H1 (cell line): ENCODE data around the gene FCHO1. TPM values are rescaled to one million over a fixed set of nuclear protein-coding genes. Genes with fewer than 3 reads are reported as not detected.
A peak's percentile ranks its signal among the peaks of the same experiment; 100 is the strongest.

Source experiments
- CTCF ChIA-PET: fragments of 300-600 bp; sonication (Branson Sonifier 250); formaldehyde crosslinking; loops from one replicate; lab custom pipeline; 2021; ENCODE audit not compliant: partially characterized antibody; lab: Charles Lee
- POLR2A ChIA-PET: fragments of 300-600 bp; sonication (Branson Sonifier 250); formaldehyde crosslinking; loops from one replicate; lab custom pipeline; 2021; ENCODE audit warnings: inconsistent platforms; ENCODE audit not compliant: partially characterized antibody; lab: Charles Lee
- DNase-seq, 2 experiments: peaks; one replicate each; pipeline versions ENCODE4 v3.0.0 to v3.0.0-alpha.2; 2010 to 2022; ENCODE audit warnings: low spot score in 2 of 2, low read depth in 1 of 2, mixed read lengths in 1 of 2
- FAIRE-seq: peaks from 2 replicates; lab custom pipeline; 2011; peaks lifted over from hg19 to GRCh38; lab: Jason Lieb, UNC
- H2AFZ ChIP-seq: 2 replicates; pipeline ENCODE4 v1.8.1; 2012; ENCODE audit warnings: low read length, inconsistent platforms
- H2AK5ac ChIP-seq: 2 replicates; pipeline ENCODE4 v1.6.1; 2013; ENCODE audit warnings: low read depth, low read length
- H2BK120ac ChIP-seq: replicated peaks from 2 replicates; pipeline ENCODE3; 2013; ENCODE audit warnings: low read depth, low read length, inconsistent platforms
- H2BK12ac ChIP-seq: 2 replicates; pipeline ENCODE4 v1.6.1; 2013; ENCODE audit warnings: low read depth, low read length
- H2BK15ac ChIP-seq: 2 replicates; pipeline ENCODE4 v1.6.1; 2013; ENCODE audit warnings: low read length
- H2BK20ac ChIP-seq: 2 replicates; pipeline ENCODE4 v1.6.1; 2013; ENCODE audit warnings: low read length
- H2BK5ac ChIP-seq: 2 replicates; pipeline ENCODE4 v1.6.1; 2013; ENCODE audit warnings: low read depth, low read length
- H3K14ac ChIP-seq: 2 replicates; pipeline ENCODE4 v1.6.1; 2013; ENCODE audit warnings: inconsistent platforms; ENCODE audit not compliant: insufficient read length
- H3K18ac ChIP-seq: 2 replicates; pipeline ENCODE4 v1.6.1; 2013; ENCODE audit warnings: low read length; ENCODE audit errors: extremely low read depth
- H3K23ac ChIP-seq: 2 replicates; pipeline ENCODE4 v1.6.1; 2013; ENCODE audit warnings: inconsistent platforms; ENCODE audit not compliant: insufficient read length
- H3K23me2 ChIP-seq: 2 replicates; pipeline ENCODE4 v1.6.1; 2013; ENCODE audit warnings: low read depth, low read length
- H3K27ac ChIP-seq: 2 replicates; pipeline ENCODE4 v1.6.1; 2011; ENCODE audit warnings: low read depth, low read length, inconsistent platforms
- H3K27me3 ChIP-seq, 4 experiments: replicated peaks in 1 of 4; 1 replicate in 1 of 4; 2 replicates in 3 of 4; pipeline versions ENCODE4 v1.6.1 to v1.8.1; 2011 to 2013; ENCODE audit warnings: low read length in 3 of 4, mild to moderate bottlenecking in 3 of 4, inconsistent platforms in 2 of 4, mixed read lengths in 2 of 4, moderate library complexity in 1 of 4; ENCODE audit not compliant: control insufficient read depth in 3 of 4, insufficient read depth in 3 of 4; ENCODE audit errors: extremely low read depth in 1 of 4
- H3K36me3 ChIP-seq, 4 experiments: 2 replicates each; pipeline versions ENCODE4 v1.6.1 to v1.8.1; 2011 to 2013; ENCODE audit warnings: mild to moderate bottlenecking in 4 of 4, low read length in 3 of 4, moderate library complexity in 2 of 4, control low read depth in 1 of 4, inconsistent platforms in 1 of 4; ENCODE audit not compliant: insufficient read depth in 4 of 4, control insufficient read depth in 2 of 4
- H3K4ac ChIP-seq: replicated peaks from 2 replicates; pipeline ENCODE3; 2013; ENCODE audit warnings: low read length, low read depth, mixed read lengths, inconsistent platforms; ENCODE audit not compliant: insufficient read length
- H3K4me1 ChIP-seq, 4 experiments: replicated peaks in 1 of 4; 1 replicate in 1 of 4; 2 replicates in 3 of 4; pipeline versions ENCODE4 v1.6.1 to v1.8.1; 2011 to 2013; ENCODE audit warnings: low read length in 3 of 4, inconsistent platforms in 2 of 4, mixed read lengths in 1 of 4; ENCODE audit not compliant: insufficient read depth in 4 of 4, control insufficient read depth in 3 of 4
- H3K4me2 ChIP-seq, 2 experiments: 2 replicates each; pipeline versions ENCODE4 v1.6.1 to v1.8.1; 2011 to 2013; ENCODE audit warnings: low read depth in 2 of 2, low read length in 2 of 2, control low read depth in 1 of 2, inconsistent platforms in 1 of 2, mild to moderate bottlenecking in 1 of 2; ENCODE audit not compliant: insufficient read depth in 1 of 2
- H3K4me3 ChIP-seq, 4 experiments: fragments of 200-600, 300-600 bp in 1 of 4; sonication (generic), shearing (Covaris generic), sonication (Bioruptor Twin) in 1 of 4; 2 replicates each; pipeline versions ENCODE4 v1.5.1 to v1.8.1; 2011 to 2016; ENCODE audit warnings: low read length in 4 of 4, low read depth in 3 of 4, control low read depth in 2 of 4, inconsistent platforms in 2 of 4, mild to moderate bottlenecking in 2 of 4, mixed read lengths in 1 of 4, moderate library complexity in 1 of 4; ENCODE audit not compliant: insufficient read depth in 2 of 4; ENCODE audit errors: extremely low read depth in 1 of 4
- H3K56ac ChIP-seq: replicated peaks from 2 replicates; pipeline ENCODE3; 2013; ENCODE audit warnings: low read depth, mild to moderate bottlenecking, mixed read lengths, low read length, inconsistent platforms; ENCODE audit not compliant: insufficient read length
- H3K79me1 ChIP-seq: 2 replicates; pipeline ENCODE4 v1.6.1; 2013; ENCODE audit warnings: low read depth, low read length, control low read depth
- H3K79me2 ChIP-seq, 2 experiments: 2 replicates each; pipeline versions ENCODE4 v1.6.1 to v1.8.1; 2012 to 2013; ENCODE audit warnings: low read length in 2 of 2, mild to moderate bottlenecking in 2 of 2, inconsistent platforms in 1 of 2; ENCODE audit not compliant: insufficient read depth in 2 of 2, control insufficient read depth in 1 of 2
- H3K9ac ChIP-seq, 4 experiments: replicated peaks in 1 of 4; 1 replicate in 1 of 4; 2 replicates in 3 of 4; pipeline versions ENCODE4 v1.6.1 to v1.8.1; 2011 to 2013; ENCODE audit warnings: low read depth in 3 of 4, low read length in 3 of 4, control low read depth in 2 of 4, mild to moderate bottlenecking in 2 of 4, moderate library complexity in 2 of 4, inconsistent platforms in 1 of 4; ENCODE audit errors: extremely low read depth in 1 of 4
- H3K9me3 ChIP-seq, 2 experiments: 2 replicates each; pipeline versions ENCODE4 v1.6.1 to v1.8.1; 2012 to 2013; ENCODE audit warnings: mild to moderate bottlenecking in 2 of 2, moderate library complexity in 2 of 2, control low read depth in 1 of 2, inconsistent platforms in 1 of 2, low read depth in 1 of 2, low read length in 1 of 2, mixed read lengths in 1 of 2; ENCODE audit not compliant: insufficient read depth in 2 of 2
- H4K20me1 ChIP-seq, 2 experiments: replicated peaks in 1 of 2; 2 replicates each; pipeline versions ENCODE3 to v1.8.1; 2011 to 2013; ENCODE audit warnings: inconsistent platforms in 2 of 2, low read length in 2 of 2, mild to moderate bottlenecking in 1 of 2; ENCODE audit not compliant: insufficient read depth in 2 of 2, control insufficient read depth in 1 of 2
- H4K5ac ChIP-seq: 2 replicates; pipeline ENCODE4 v1.6.1; 2013; ENCODE audit warnings: low read length, low read depth, mixed read lengths, inconsistent platforms; ENCODE audit not compliant: insufficient read length
- H4K8ac ChIP-seq: 2 replicates; pipeline ENCODE4 v1.8.0; 2013; ENCODE audit warnings: mild to moderate bottlenecking, moderate library complexity, low read length, inconsistent platforms; ENCODE audit not compliant: insufficient read depth; ENCODE audit errors: extremely low read depth
- H4K91ac ChIP-seq: replicated peaks from 2 replicates; pipeline ENCODE3; 2013; ENCODE audit warnings: low read length, mixed read lengths, inconsistent platforms; ENCODE audit not compliant: insufficient read length
- CBX8 ChIP-seq: fragments of 300-800, 300-1000 bp; sonication (generic); IDR thresholded peaks from 2 replicates; pipeline ENCODE4 v1.7.1; 2016; ENCODE audit warnings: low read depth, low read length, borderline replicate concordance
- HDAC2 ChIP-seq, 2 experiments: fragments of 300-600 bp in 1 of 2; sonication (generic) in 1 of 2; IDR thresholded peaks; 2 replicates each; pipeline ENCODE4 v1.6.1; 2011 to 2012; ENCODE audit warnings: low read depth in 2 of 2, low read length in 2 of 2, mild to moderate bottlenecking in 2 of 2, moderate library complexity in 2 of 2, borderline replicate concordance in 1 of 2, inconsistent platforms in 1 of 2
- NRF1 ChIP-seq: IDR thresholded peaks from 2 replicates; pipeline ENCODE4 v1.6.1; 2011; ENCODE audit warnings: mild to moderate bottlenecking, low read depth, low read length, improper control_type of control experiment
- RAD21 ChIP-seq, 2 experiments: IDR thresholded peaks in 1 of 2; conservative IDR thresholded peaks in 1 of 2; 2 replicates each; pipeline ENCODE4 v1.6.1; 2011; ENCODE audit warnings: low read depth in 2 of 2, low read length in 2 of 2, improper control_type of control experiment in 1 of 2, inconsistent platforms in 1 of 2, mild to moderate bottlenecking in 1 of 2, moderate library complexity in 1 of 2
- SAP30 ChIP-seq: fragments of 300-600 bp; sonication (generic); IDR thresholded peaks from 2 replicates; pipeline ENCODE4 v1.7.1; 2012; ENCODE audit warnings: low read length, moderate library complexity, mild to moderate bottlenecking, inconsistent platforms; ENCODE audit not compliant: insufficient read depth, insufficient replicate concordance
- SIX5 ChIP-seq: IDR thresholded peaks from 2 replicates; pipeline ENCODE4 v1.6.1; 2011; ENCODE audit warnings: mild to moderate bottlenecking, low read depth, low read length
- SP2 ChIP-seq: IDR thresholded peaks from 2 replicates; pipeline ENCODE4 v1.6.1; 2012; ENCODE audit warnings: mild to moderate bottlenecking, low read length, inconsistent platforms
- ZNF274 ChIP-seq: IDR thresholded peaks from 2 replicates; pipeline ENCODE4 v1.7.0; 2012; ENCODE audit warnings: low read length, borderline replicate concordance; ENCODE audit errors: extremely low read depth
- WGBS, 2 experiments: shearing (Covaris generic) in 1 of 2; methylation state at CpG; one replicate each; pipeline versions ENCODE4 v1.1.6 to v1.1.7; 2013 to 2015; ENCODE audit warnings: low lambda C conversion rate in 2 of 2, mixed read lengths in 2 of 2, inconsistent platforms in 1 of 2, low coverage in 1 of 2, missing lambda C conversion rate in 1 of 2; ENCODE audit not compliant: insufficient replicate concordance in 2 of 2, insufficient coverage in 1 of 2, insufficient read length in 1 of 2; ENCODE audit errors: extremely low coverage in 1 of 2, missing lambda C conversion rate in 1 of 2; 5-methylcytosine and 5-hydroxymethylcytosine counted together
- polyA plus RNA-seq, 7 experiments: library from polyadenylated mRNA; depleted of rRNA in 3 of 7; stranded (reverse) in 5 of 7; unstranded in 2 of 7; fragments of >200 nt in 5 of 7; fragments of 200-250 nt in 2 of 7; gene quantifications; 1 replicate in 5 of 7; 2 replicates in 1 of 7; 4 replicates in 1 of 7; pipeline versions ENCODE4 v1.2.1 to v1.2.3, GENCODE V29; 2011 to 2013; ENCODE audit warnings: missing spikeins in 2 of 7, mixed read lengths in 2 of 7
- total RNA-seq: library from RNA; stranded (reverse); fragmentation: NEBNext Ultra II Directional; extraction: Animal tissue kit (Norgen Biotek cat#: 25700); gene quantifications from 2 replicates; pipeline ENCODE4 v1.2.1, GENCODE V29; 2021
- TF ChIP-seq, protein P1 (sequence below): IDR thresholded peaks from 2 replicates; pipeline ENCODE4 v1.6.1; 2012; ENCODE audit warnings: low read length, inconsistent platforms
- TF ChIP-seq, protein P2 (sequence below): IDR thresholded peaks from 2 replicates; pipeline ENCODE4 v1.6.1; 2011; ENCODE audit warnings: low read length, improper control_type of control experiment

The FCHO1 gene
- total and polyA plus RNA-seq, 2 of the 8 experiments (the other 6 are each of a cell fraction or from before 2014, with no cell fraction given): 13.0 to 25.9 TPM

DNA sequence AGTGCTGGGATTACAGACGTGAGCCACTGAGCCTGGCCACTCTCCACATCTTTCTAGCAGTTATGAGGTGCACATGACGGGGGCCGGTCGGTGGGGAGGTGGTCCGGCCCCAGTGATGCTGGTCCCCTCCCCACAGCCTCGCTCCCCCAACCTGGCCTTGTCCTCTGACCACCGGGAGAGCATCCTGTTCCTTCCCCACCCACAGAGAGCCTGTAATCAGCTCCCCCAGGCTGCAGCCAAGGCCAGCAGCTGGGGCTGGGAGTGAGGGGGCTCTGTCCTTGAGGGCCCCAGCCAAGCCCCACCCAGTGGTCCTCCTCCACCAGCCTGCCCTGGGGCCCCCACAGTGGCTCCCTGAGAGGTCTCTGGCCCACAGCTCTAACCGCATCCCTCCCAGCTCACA, 73.1 kb downstream of the FCHO1 start:
- WGBS, 2 experiments: 69% methylated on average over 8 of the region's 8 CpGs; no CpG with 5 or more reads in 1 of the 2 experiments
- H3K4me1 ChIP-seq: peaks cover 0 to 2% (median 0%) of the 10 kb centered on the region in 4 experiments; a peak in 1 of 7 replicates
- H3K56ac ChIP-seq: no peak overlapping the region
- H3K23ac ChIP-seq: no peak overlapping the region
- no peak overlapping the region for H3K4me2 ChIP-seq
- no peak overlapping the region for H2BK12ac ChIP-seq
- no peak overlapping the region for H3K9ac ChIP-seq
- H3K4ac ChIP-seq: no peak overlapping the region
- ChIA-PET POLR2A (interaction anchor here (0.6 to 1.5 kb wide), 6 partner anchors 8 to 41 kb away, joined by 3 to 5 read pairs (median 3); partner anchors contain the start of gene RPL18A), CTCF (interaction anchor here (0.9 to 1.5 kb wide), 3 partner anchors 29 to 33 kb away, joined by 4 to 7 read pairs (median 4); partner anchors contain the start of gene B3GNT3)
- H3K4me3 ChIP-seq: no peak overlapping the region
- DNase-seq: no peak
- no peak overlapping the region for H4K5ac ChIP-seq
- H2BK20ac ChIP-seq: no peak overlapping the region
- H2AK5ac ChIP-seq: no peak overlapping the region
- no peaks in the 10 kb centered on the region for H3K27me3 ChIP-seq
- no peaks in the 10 kb centered on the region for H4K20me1 ChIP-seq
- FAIRE-seq: no peak
- no peaks in the 10 kb centered on the region for H3K36me3 ChIP-seq
- H3K18ac ChIP-seq: no peak overlapping the region
- no peak overlapping the region for H2BK120ac ChIP-seq
- no peak overlapping the region for H4K91ac ChIP-seq
- H4K8ac ChIP-seq: peak overlapping the region; percentile 68
- no peak overlapping the region for H2AFZ ChIP-seq
- H3K79me2 ChIP-seq: no peaks in the 10 kb centered on the region
- no peaks in the 10 kb centered on the region for H3K23me2 ChIP-seq
- H3K79me1 ChIP-seq: no peaks in the 10 kb centered on the region
- no peaks in the 10 kb centered on the region for H3K9me3 ChIP-seq
- no peak overlapping the region for H2BK15ac ChIP-seq
- H2BK5ac ChIP-seq: no peak overlapping the region
- H3K27ac ChIP-seq: no peak overlapping the region
- H3K14ac ChIP-seq: no peak overlapping the region
- TF ChIP-seq NRF1 (no peak), SP2 (no peak), SIX5 (no peak), ZNF274 (no peak), CBX8 (no peak), HDAC2 (IDR thresholded peaks at IDR 0.05; ENCODE audit: borderline replicate concordance in 1 of 2, low read depth in 2 of 2, low read length in 2 of 2) (no peak), RAD21 (IDR thresholded peaks at IDR 0.05 in 1 of 2, conservative IDR thresholded peaks at IDR 0.05 in 1 of 2; ENCODE audit: low read depth in 2 of 2, low read length in 2 of 2) (no peak), SAP30 (no peak)
- TF ChIP-seq, protein P1, sequence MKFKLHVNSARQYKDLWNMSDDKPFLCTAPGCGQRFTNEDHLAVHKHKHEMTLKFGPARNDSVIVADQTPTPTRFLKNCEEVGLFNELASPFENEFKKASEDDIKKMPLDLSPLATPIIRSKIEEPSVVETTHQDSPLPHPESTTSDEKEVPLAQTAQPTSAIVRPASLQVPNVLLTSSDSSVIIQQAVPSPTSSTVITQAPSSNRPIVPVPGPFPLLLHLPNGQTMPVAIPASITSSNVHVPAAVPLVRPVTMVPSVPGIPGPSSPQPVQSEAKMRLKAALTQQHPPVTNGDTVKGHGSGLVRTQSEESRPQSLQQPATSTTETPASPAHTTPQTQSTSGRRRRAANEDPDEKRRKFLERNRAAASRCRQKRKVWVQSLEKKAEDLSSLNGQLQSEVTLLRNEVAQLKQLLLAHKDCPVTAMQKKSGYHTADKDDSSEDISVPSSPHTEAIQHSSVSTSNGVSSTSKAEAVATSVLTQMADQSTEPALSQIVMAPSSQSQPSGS: no peak
- TF ChIP-seq, protein P2, sequence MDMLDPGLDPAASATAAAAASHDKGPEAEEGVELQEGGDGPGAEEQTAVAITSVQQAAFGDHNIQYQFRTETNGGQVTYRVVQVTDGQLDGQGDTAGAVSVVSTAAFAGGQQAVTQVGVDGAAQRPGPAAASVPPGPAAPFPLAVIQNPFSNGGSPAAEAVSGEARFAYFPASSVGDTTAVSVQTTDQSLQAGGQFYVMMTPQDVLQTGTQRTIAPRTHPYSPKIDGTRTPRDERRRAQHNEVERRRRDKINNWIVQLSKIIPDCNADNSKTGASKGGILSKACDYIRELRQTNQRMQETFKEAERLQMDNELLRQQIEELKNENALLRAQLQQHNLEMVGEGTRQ: no peak
